Stomach (tissue), 9 donors: Measurements from ENCODE around the gene NOC4L. TPM values are rescaled to one million over a fixed set of nuclear protein-coding genes. Genes with fewer than 3 reads are reported as not detected.

Source experiments
- DNase-seq, 2 donors: peaks; one replicate each; pipeline versions ENCODE4 v3.0.0 to v3.0.0-alpha.2; 2013 to 2019
- H3K27ac ChIP-seq, 5 donors: fragments of 200-600 bp in 4 of 5; sonication (generic) in 4 of 5; one replicate each; pipeline ENCODE4 v1.5.1; 2013 to 2019; ENCODE audit warnings: mild to moderate bottlenecking in 1 of 5, moderate library complexity in 1 of 5
- H3K27me3 ChIP-seq, 3 donors: fragments of 200-600 bp; sonication (generic); one replicate each; pipeline ENCODE4 v1.5.1; 2017 to 2019; ENCODE audit warnings: mixed run types in 1 of 3
- H3K36me3 ChIP-seq, 4 donors: fragments of 200-600 bp; sonication (generic); 1 replicate in 3 of 4; 2 replicates in 1 of 4; pipeline ENCODE4 v1.5.1; 2016 to 2019
- H3K4me1 ChIP-seq, 4 donors: fragments of 200-600 bp; sonication (generic); one replicate each; pipeline ENCODE4 v1.5.1; 2016 to 2019
- H3K4me3 ChIP-seq, 4 donors: fragments of 200-600 bp; sonication (generic) in 3 of 4; one replicate each; pipeline ENCODE4 v1.5.1; 2016 to 2019; ENCODE audit warnings: mild to moderate bottlenecking in 1 of 4
- H3K9me3 ChIP-seq, 4 donors: fragments of 200-600 bp; sonication (generic); one replicate each; pipeline ENCODE4 v1.5.1; 2016 to 2019
- EP300 ChIP-seq: sonication (generic); formaldehyde crosslinking; IDR thresholded peaks from one replicate; pipeline ENCODE4 v1.6.1; 2017; ENCODE audit warnings: antibody characterized with exemption
- POLR2A ChIP-seq, 4 donors: fragments of 450-650 bp; IDR thresholded peaks; one replicate each; pipeline ENCODE4 v1.6.1; 2016; ENCODE audit warnings: antibody characterized with exemption in 4 of 4, control low read depth in 2 of 4, mild to moderate bottlenecking in 1 of 4, moderate library complexity in 1 of 4
- POLR2AphosphoS5 ChIP-seq, 3 donors: sonication (generic); formaldehyde crosslinking; IDR thresholded peaks; one replicate each; pipeline ENCODE4 v1.6.1; 2016; ENCODE audit warnings: antibody characterized with exemption in 3 of 3
- WGBS, 5 donors: extraction: QIAGEN DNeasy Blood & Tissue Kit in 3 of 5; methylation state at CpG; one replicate each; pipeline versions ENCODE4 v1.1.5 to v1.1.7; 2013 to 2018; 5-methylcytosine and 5-hydroxymethylcytosine counted together
- intact Hi-C: fragments of 100-400 bp; cut with DNase I; formaldehyde crosslinking; loops from one replicate; pipeline ENCODE4 v1.15.1; 2023; ENCODE audit warnings: low total_unique reads
- polyA plus RNA-seq, 3 donors: library from polyadenylated mRNA; stranded (reverse); fragments of 200-250 nt; gene quantifications; one replicate each; pipeline ENCODE4 v1.2.3, GENCODE V29; 2013
- total RNA-seq, 5 donors: library from RNA; depleted of rRNA; stranded (reverse); fragments of >200 nt; gene quantifications; one replicate each; pipeline versions ENCODE4 v1.1.0 to v1.2.3, GENCODE V29; 2014 to 2016
- TF ChIP-seq, protein P1 (sequence below), 7 experiments: fragments of 450-650 bp in 4 of 7; fragments of 200-600 bp in 3 of 7; sonication (generic) in 3 of 7; IDR thresholded peaks; one replicate each; pipeline ENCODE4 v1.5.1; 2016 to 2019; ENCODE audit warnings: antibody characterized with exemption in 7 of 7, control low read depth in 2 of 7, mild to moderate bottlenecking in 1 of 7
- donor health status: healthy with polysubstance abuse.
- donor health status: Bipolar disorder and iron deficiency.
- donor health status: healthy.

Gene NOC4L
- total and polyA plus RNA-seq, 8 donors, result 2.2 to 63.6 (median 28.6) TPM

DNA sequence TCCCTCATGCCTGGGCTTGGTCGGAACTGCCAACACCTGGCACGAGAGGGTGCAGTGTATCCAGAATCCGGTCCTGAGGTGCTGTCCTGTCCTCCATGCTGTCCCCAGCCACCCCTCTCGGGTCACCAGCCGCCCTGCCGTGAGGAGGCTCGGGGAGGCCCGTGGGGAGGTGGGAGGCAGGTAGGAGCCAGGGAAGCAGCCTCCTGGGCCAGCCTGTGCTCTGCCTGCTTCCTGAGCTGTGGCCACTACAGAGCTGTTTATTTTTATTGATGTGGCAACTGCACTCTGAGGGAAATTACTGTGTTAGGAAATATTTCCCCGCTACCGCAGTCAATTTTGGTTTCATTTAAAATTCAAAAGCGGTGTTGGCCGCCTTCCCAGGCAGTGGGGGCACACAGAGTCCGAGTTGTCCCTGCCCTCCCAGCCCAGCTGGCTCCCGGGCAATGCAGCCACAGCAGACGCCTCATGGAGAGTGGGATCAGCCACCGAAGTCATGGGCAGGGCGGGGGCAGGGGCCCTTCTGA, 18.3 kb downstream of the NOC4L start:
- peak overlapping the region in 1 of 5 donors; percentile 31 for H3K27ac ChIP-seq
- H3K4me3 ChIP-seq, result peak overlapping the region in 1 of 4 donors; percentile 11

DNA sequence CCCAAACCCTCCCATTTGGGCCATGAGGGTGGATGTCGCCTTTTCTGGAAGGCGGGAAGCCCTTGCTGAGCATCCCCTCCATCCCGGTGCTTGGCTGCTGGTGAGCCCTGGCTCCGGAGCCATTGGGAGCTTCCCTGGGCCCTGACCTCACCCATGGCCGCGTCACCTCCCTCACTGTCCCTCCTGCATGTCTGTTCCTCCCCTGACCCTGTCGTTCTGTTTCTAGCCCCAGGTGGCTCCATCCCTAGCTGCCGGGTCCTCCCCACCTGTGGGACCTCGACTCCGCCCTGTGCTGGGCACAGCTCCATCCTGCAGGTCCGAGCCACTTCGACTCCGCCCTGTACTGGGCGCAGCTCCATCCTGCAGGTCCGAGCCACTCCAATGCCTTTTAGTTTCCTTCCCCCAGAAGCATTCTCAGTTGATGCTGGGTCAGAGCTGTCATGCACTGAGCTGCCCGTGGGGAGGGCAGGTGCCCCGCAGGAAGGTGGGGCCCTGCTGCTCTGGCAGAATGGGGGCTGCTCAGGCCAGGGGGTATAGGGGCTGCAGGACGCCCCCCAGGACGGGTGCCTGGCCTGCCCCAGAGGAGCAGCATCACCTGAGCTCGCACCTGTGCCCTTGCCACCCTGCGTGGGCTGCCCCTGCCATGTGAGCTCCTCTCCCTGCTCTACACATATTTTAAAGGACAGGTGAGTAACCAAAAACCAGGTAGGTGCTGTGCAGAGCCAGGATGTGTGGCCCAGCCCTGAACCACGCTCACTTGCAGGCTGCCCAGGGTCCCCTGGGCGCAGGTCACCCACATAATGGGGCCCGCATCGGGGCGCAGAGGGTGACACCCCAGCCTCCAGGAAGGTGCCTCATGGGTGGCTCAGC, 19.0 kb downstream of the NOC4L start:
- peaks cover 0 to 4% (median 1%) of the 10 kb centered on the region in 4 donors for H3K36me3 ChIP-seq
- no peak overlapping the region for H3K27ac ChIP-seq
- peaks cover 0 to 45% (median 6%) of the 10 kb centered on the region in 3 donors for H3K27me3 ChIP-seq
- 47 to 54% (median 53%) methylated on average over 19 to 26 of the region's 26 CpGs for WGBS, 5 donors
- no peaks in the 10 kb centered on the region for H3K9me3 ChIP-seq
- no peak for DNase-seq
- intact Hi-C loops, result no loop called here
- TF ChIP-seq POLR2AphosphoS5 (IDR thresholded peaks at IDR 0.05) (no peak), POLR2A (IDR thresholded peaks at IDR 0.05) (no peak), EP300 (no peak)
- TF ChIP-seq, protein P1, sequence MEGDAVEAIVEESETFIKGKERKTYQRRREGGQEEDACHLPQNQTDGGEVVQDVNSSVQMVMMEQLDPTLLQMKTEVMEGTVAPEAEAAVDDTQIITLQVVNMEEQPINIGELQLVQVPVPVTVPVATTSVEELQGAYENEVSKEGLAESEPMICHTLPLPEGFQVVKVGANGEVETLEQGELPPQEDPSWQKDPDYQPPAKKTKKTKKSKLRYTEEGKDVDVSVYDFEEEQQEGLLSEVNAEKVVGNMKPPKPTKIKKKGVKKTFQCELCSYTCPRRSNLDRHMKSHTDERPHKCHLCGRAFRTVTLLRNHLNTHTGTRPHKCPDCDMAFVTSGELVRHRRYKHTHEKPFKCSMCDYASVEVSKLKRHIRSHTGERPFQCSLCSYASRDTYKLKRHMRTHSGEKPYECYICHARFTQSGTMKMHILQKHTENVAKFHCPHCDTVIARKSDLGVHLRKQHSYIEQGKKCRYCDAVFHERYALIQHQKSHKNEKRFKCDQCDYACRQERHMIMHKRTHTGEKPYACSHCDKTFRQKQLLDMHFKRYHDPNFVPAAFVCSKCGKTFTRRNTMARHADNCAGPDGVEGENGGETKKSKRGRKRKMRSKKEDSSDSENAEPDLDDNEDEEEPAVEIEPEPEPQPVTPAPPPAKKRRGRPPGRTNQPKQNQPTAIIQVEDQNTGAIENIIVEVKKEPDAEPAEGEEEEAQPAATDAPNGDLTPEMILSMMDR (IDR thresholded peaks at IDR 0.05), result no peak
- no peak overlapping the region for H3K4me3 ChIP-seq
- peaks cover 0 to 19% (median 16%) of the 10 kb centered on the region in 4 donors for H3K4me1 ChIP-seq

More for the DNA sequence above, 18.3 kb downstream of the NOC4L start:
- TF ChIP-seq, protein P1 (IDR thresholded peaks at IDR 0.05), result no peak
- TF ChIP-seq POLR2AphosphoS5 (IDR thresholded peaks at IDR 0.05) (no peak), POLR2A (IDR thresholded peaks at IDR 0.05) (no peak), EP300 (no peak)
- peak in 1 of 2 donors; percentile 46 for DNase-seq
- peaks cover 0 to 38% (median 6%) of the 10 kb centered on the region in 3 donors for H3K27me3 ChIP-seq
- intact Hi-C loops, result no loop called here
- no peaks in the 10 kb centered on the region for H3K9me3 ChIP-seq
- peaks cover 0 to 11% (median 7%) of the 10 kb centered on the region in 4 donors for H3K36me3 ChIP-seq
- WGBS, 5 donors, result 14 to 36% (median 28%) methylated on average over 10 to 17 of the region's 17 CpGs
- peaks cover 0 to 19% (median 16%) of the 10 kb centered on the region in 4 donors for H3K4me1 ChIP-seq

DNA sequence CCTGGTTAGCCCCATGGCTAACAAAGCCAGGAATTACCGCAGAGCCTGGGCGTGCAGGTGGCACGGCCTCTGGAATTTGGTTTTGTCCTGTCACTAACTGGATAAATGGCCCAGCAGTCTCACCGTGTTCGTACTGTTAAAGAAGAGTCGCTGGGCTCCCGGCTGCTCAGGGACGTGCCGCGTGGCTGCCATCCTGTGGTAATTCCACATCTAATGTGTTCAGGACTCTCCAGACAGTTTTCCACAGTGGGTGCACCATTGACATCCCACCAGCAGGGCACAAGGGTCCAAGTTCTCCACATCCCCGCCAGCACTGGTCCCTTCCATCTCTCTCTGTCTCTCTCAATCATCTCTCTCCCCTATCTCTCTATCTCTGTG, 19.6 kb downstream of the NOC4L start:
- peaks cover 0 to 19% (median 16%) of the 10 kb centered on the region in 4 donors for H3K4me1 ChIP-seq
- DNase-seq, result no peak
- no peak overlapping the region for H3K27ac ChIP-seq
- TF ChIP-seq EP300 (no peak), POLR2A (IDR thresholded peaks at IDR 0.05) (no peak), POLR2AphosphoS5 (IDR thresholded peaks at IDR 0.05) (no peak)
- TF ChIP-seq, protein P1 (IDR thresholded peaks at IDR 0.05), result peak in 1 of 7 experiments; percentile 14
- no peak overlapping the region for H3K4me3 ChIP-seq
- no peaks in the 10 kb centered on the region for H3K9me3 ChIP-seq
- intact Hi-C loops, result no loop called here
- peaks cover 0 to 51% (median 11%) of the 10 kb centered on the region in 3 donors for H3K27me3 ChIP-seq
- H3K36me3 ChIP-seq, result no peaks in the 10 kb centered on the region
- 44 to 82% (median 61%) methylated on average over 7 to 11 of the region's 11 CpGs for WGBS, 5 donors

DNA sequence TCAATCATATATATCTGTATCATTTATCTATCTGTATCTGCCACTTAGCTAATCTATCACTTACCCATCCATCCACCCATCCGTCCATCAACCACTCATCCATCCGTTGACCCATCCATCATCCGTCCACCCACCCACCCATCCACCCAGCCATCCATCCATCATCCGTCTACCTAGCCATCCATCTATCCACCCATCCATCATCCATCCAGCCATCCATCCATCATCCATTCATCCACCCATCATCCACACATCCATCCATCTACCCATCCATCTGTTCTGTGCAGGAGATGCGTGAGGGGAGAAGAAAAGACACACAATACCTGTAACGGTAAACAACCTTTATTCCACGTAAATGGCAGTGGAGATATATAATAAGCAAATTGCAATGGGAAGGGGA, 20.2 kb downstream of the NOC4L start:
- Histone ChIP-seq H3K4me1 (peaks cover 0 to 19% (median 16%) of the 10 kb centered on the region in 4 donors), H3K27ac (no peak overlapping the region), H3K27me3 (peaks cover 0 to 56% (median 16%) of the 10 kb centered on the region in 3 donors), H3K9me3 (no peaks in the 10 kb centered on the region), H3K36me3 (no peaks in the 10 kb centered on the region), H3K4me3 (no peak overlapping the region)
- 71 to 86% (median 79%) methylated on average over 7 of the region's 7 CpGs for WGBS, 5 donors
- intact Hi-C loops, result no loop called here
- DNase-seq, result no peak
- TF ChIP-seq POLR2AphosphoS5 (IDR thresholded peaks at IDR 0.05) (no peak), POLR2A (IDR thresholded peaks at IDR 0.05) (no peak), EP300 (no peak)
- TF ChIP-seq, protein P1 (IDR thresholded peaks at IDR 0.05), result no peak
